Neutrophil (primary cell): ENCODE results near the gene TSHZ2.
"Not testable (repeated sequence)": the region's sequence is repeated elsewhere in the genome, so short reads cannot be mapped to it uniquely, and the experiment has no call there.

Source experiments
- H3K27ac ChIP-seq: fragments of 200-600 bp; sonication (generic); 2 replicates; pipeline ENCODE4 v1.5.1; 2016; ENCODE audit warnings: mild to moderate bottlenecking, moderate library complexity
- H3K27me3 ChIP-seq: fragments of 200-600 bp; sonication (generic); 2 replicates; pipeline ENCODE4 v1.6.0; 2016; ENCODE audit warnings: mild to moderate bottlenecking
- H3K36me3 ChIP-seq: fragments of 200-600 bp; sonication (generic); 2 replicates; pipeline ENCODE4 v1.5.1; 2017
- H3K4me1 ChIP-seq, 2 experiments: fragments of 200-600 bp in 1 of 2; sonication (generic) in 1 of 2; 1 replicate in 1 of 2; 2 replicates in 1 of 2; pipeline versions ENCODE4 v1.5.1 to v1.6.1; 2013 to 2016; ENCODE audit warnings: low read depth in 1 of 2, low read length in 1 of 2, mild to moderate bottlenecking in 1 of 2, moderate library complexity in 1 of 2; ENCODE audit not compliant: control insufficient read depth in 1 of 2, insufficient read depth in 1 of 2
- H3K4me3 ChIP-seq, 2 experiments: fragments of 200-600 bp in 1 of 2; sonication (generic) in 1 of 2; 1 replicate in 1 of 2; 2 replicates in 1 of 2; pipeline ENCODE4 v1.5.1; 2013 to 2016; ENCODE audit warnings: low read depth in 1 of 2, low read length in 1 of 2, mild to moderate bottlenecking in 1 of 2, moderate library complexity in 1 of 2
- H3K9me3 ChIP-seq: fragments of 200-600 bp; sonication (generic); 2 replicates; pipeline ENCODE4 v1.5.1; 2016
- TF ChIP-seq, protein P1 (sequence below): fragments of 200-600 bp; sonication (generic); IDR thresholded peaks from 2 replicates; pipeline ENCODE4 v1.5.1; 2016; ENCODE audit warnings: antibody characterized with exemption

Gene TSHZ2

DNA sequence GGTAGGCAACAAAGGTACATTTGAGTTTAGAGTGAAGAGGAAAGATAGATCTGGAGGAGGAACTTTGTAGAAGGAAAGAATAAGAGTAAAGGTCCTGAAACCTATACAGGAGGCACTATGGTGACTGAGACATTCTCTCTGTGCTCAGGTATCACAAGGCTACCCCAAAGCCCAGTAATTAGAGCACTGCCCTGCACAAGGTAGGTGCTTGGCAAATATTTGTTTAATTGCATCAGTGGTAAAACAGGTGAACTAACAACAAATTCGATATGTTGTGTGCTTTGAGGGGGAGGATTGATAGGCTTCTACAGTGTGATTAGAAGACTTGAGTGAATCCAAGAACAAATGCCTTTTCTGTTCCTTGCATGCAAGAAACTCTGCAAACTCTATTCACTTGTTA is 6.8 kb upstream of the TSHZ2 start:
- H3K4me1 ChIP-seq, result no peaks in the 10 kb centered on the region
- H3K9me3 ChIP-seq, result no peaks in the 10 kb centered on the region
- peaks cover 15% of the 10 kb centered on the region for H3K27me3 ChIP-seq
- TF ChIP-seq, protein P1, sequence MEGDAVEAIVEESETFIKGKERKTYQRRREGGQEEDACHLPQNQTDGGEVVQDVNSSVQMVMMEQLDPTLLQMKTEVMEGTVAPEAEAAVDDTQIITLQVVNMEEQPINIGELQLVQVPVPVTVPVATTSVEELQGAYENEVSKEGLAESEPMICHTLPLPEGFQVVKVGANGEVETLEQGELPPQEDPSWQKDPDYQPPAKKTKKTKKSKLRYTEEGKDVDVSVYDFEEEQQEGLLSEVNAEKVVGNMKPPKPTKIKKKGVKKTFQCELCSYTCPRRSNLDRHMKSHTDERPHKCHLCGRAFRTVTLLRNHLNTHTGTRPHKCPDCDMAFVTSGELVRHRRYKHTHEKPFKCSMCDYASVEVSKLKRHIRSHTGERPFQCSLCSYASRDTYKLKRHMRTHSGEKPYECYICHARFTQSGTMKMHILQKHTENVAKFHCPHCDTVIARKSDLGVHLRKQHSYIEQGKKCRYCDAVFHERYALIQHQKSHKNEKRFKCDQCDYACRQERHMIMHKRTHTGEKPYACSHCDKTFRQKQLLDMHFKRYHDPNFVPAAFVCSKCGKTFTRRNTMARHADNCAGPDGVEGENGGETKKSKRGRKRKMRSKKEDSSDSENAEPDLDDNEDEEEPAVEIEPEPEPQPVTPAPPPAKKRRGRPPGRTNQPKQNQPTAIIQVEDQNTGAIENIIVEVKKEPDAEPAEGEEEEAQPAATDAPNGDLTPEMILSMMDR, result no peak
- H3K4me3 ChIP-seq, result no peak overlapping the region
- no peak overlapping the region for H3K27ac ChIP-seq
- H3K36me3 ChIP-seq, result no peaks in the 10 kb centered on the region

DNA sequence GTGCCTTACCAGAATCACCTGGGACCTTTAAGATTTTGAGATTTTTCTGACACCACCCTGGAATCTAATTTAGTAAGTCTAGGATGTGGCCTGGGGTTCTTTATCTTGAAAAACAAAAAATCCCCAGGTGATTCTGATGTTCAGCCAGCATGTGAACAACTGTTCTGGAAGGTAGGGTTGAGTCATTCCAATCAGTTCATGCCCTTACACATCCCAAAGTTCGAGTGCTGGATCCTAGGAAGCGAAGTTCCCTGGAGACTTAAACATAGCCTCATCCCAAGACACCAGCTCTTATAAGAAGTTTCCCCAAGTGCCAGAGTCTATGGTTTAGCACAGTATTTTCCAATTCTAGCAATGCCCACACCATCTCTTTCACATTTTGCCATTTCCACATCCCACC is 6.3 kb upstream of the TSHZ2 start:
- TF ChIP-seq, protein P1, result no peak
- no peaks in the 10 kb centered on the region for H3K36me3 ChIP-seq

DNA sequence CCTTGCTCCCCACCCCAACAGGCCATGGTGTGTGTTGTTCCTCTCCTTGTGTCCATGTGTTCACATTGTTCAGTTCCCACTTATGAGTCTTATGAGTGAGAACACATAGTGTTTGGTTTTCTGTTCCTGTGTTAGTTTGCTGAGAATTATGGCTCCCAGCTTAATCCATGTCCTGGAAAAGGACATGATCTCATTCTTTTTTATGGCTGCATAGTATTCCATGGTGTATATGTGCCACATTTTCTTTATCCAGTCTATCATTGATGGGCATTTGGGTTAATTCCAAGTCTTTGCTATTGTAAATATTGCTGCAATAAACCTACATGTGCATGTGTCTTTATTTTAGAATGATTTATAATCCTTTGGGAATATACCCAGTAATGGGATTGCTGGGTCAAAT is 5.6 kb upstream of the TSHZ2 start:
- peaks cover 27% of the 10 kb centered on the region for H3K27me3 ChIP-seq
- not testable (repeated sequence) for H3K36me3 ChIP-seq, H3K9me3 ChIP-seq, H3K4me1 ChIP-seq, H3K4me3 ChIP-seq, H3K27ac ChIP-seq

More for the DNA sequence above, 6.3 kb upstream of the TSHZ2 start:
- H3K9me3 ChIP-seq, result no peaks in the 10 kb centered on the region
- peaks cover 20% of the 10 kb centered on the region for H3K27me3 ChIP-seq
- no peak overlapping the region for H3K4me3 ChIP-seq
- no peak overlapping the region for H3K27ac ChIP-seq
- H3K4me1 ChIP-seq, result no peaks in the 10 kb centered on the region

DNA sequence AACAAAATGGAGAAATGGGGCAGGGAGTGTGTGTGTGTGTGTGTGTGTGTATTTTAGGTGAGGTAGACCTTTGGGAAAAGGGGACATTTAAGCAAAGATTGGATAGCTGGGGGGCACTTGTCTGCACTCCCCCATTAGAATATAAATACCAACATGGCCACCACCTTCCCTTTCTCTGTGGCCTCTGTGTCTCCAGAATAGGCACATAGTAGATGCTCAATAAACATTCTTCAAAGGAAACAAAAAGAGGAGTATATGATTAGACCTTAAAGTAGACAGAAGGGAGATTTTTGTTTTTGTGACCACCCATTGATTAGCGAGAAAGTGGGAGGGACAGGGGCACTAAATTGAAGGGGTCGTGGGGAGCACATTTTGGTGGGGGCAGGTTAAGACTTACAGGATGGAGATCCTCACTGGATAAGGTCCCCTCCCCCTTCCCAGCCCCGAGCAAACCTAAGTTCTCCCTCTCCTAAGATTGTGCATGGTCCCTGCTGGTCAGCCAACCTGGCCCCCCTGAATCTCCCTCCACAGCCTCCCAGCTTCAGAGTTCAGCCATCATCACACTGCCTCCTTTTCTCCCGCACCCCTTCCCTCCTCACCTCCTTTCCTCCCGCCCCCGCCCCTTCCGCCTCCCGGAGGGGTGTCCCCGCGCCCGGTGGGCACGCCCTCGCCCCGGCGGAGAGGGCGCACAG is 514 bp upstream of the TSHZ2 start:
- Histone ChIP-seq H3K4me1 (no peaks in the 10 kb centered on the region), H3K4me3 (no peak overlapping the region), H3K27me3 (peaks cover 62% of the 10 kb centered on the region), H3K9me3 (no peaks in the 10 kb centered on the region), H3K27ac (no peak overlapping the region), H3K36me3 (no peaks in the 10 kb centered on the region)
- TF ChIP-seq, protein P1, result no peak

DNA sequence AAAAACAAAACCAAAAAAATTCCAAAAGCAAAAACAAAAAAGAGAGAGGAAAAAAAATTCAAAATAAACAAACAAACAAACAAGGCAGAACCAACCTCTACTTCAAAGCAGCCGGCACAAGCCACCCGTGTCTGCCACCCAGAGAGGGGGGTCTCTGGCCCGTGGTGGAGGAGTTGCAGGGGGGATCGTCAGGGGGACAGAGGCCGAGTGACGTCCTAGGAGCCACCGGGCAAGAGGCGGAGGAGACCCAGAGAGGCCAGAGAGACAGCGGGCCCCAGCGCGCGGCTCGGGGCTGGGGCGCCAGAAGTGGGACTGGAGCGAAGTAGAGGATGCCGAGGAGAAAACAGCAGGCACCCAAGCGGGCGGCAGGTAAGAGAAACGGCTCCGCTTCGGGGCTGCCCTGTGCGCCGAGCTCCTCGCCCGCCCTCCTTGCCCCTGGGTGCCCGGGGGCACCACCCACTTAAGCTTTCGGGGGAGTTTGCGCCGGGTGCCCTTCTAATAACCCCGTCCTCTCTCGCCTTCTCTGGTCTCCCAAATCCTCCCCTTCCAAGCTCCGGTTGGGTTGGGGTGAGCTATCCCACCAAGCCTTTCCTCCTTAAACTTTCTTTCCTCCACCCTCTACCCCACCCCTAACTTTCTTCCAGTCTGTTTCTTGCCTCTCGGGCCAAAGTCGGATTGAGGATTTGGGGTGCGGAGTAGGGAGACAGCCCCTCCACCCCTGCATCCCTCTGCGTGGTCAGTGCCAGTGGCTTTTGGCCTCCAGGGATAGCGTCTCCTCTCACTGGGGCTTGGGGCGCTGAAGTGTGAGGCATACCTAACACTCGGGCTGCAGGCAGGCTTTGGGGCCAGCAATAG is 1.0 kb downstream of the TSHZ2 start:
- no peak overlapping the region for H3K4me3 ChIP-seq
- H3K27ac ChIP-seq, result no peak overlapping the region
- TF ChIP-seq, protein P1, result no peak

DNA sequence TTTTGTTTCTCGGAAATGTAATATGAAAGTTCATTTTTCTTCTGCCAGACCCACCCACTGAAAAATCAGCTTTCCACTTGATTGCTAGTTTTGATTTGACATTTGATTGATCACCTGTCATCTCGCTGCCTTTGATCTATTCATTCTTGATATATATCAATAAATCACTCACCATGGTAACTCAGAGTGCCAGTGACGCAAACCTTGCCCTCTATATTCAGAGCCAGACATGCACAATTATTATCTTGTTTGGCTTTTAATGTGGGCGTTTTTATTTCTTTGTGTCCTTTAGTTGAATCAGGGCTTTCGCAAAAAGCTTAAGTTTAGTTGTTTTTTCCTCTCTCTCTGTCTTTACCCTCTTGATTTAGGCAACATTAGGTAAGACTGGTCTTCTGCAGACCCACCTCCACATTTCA is 2.0 kb downstream of the TSHZ2 start:
- Histone ChIP-seq H3K4me3 (no peak overlapping the region), H3K27ac (no peak overlapping the region), H3K36me3 (no peaks in the 10 kb centered on the region), H3K27me3 (peaks cover 79% of the 10 kb centered on the region), H3K9me3 (no peaks in the 10 kb centered on the region), H3K4me1 (no peaks in the 10 kb centered on the region)
- TF ChIP-seq, protein P1, result no peak

More for the DNA sequence above, 1.0 kb downstream of the TSHZ2 start:
- peaks cover 77% of the 10 kb centered on the region for H3K27me3 ChIP-seq
- no peaks in the 10 kb centered on the region for H3K4me1 ChIP-seq
- no peaks in the 10 kb centered on the region for H3K36me3 ChIP-seq
- no peaks in the 10 kb centered on the region for H3K9me3 ChIP-seq
